CD4-positive, alpha-beta memory T cell (primary cell): ENCODE data around the gene THSD4. TPM values are rescaled to one million over a fixed set of nuclear protein-coding genes. Genes with fewer than 3 reads are reported as not detected.

Source experiments
- CTCF ChIA-PET: fragments of 350-600 bp; sonication (Branson Sonifier 250); formaldehyde crosslinking; loops from one replicate; lab custom pipeline; 2021; ENCODE audit warnings: inconsistent platforms; ENCODE audit not compliant: partially characterized antibody; lab: Charles Lee
- POLR2A ChIA-PET: fragments of 350-600 bp; sonication (Branson Sonifier 250); formaldehyde crosslinking; loops from one replicate; lab custom pipeline; 2021; ENCODE audit not compliant: partially characterized antibody; lab: Charles Lee
- DNase-seq, 5 donors: peaks; one replicate each; pipeline versions ENCODE4 v3.0.0 to v3.0.0-alpha.2; 2020 to 2022; ENCODE audit warnings: mixed read lengths in 1 of 5
- H3K27ac ChIP-seq: one replicate; pipeline ENCODE4 v1.7.0; 2013; ENCODE audit warnings: low read depth, low read length
- H3K27me3 ChIP-seq: 2 replicates; pipeline ENCODE4 v1.7.0; 2013; ENCODE audit warnings: mild to moderate bottlenecking, low read length, moderate library complexity; ENCODE audit not compliant: insufficient read depth
- H3K36me3 ChIP-seq: 2 replicates; pipeline ENCODE4 v1.7.0; 2013; ENCODE audit warnings: mild to moderate bottlenecking, low read length, moderate library complexity; ENCODE audit not compliant: insufficient read depth
- H3K4me1 ChIP-seq: 2 replicates; pipeline ENCODE4 v1.7.0; 2013; ENCODE audit warnings: mild to moderate bottlenecking, low read length, moderate library complexity; ENCODE audit not compliant: insufficient read depth
- H3K4me3 ChIP-seq, 2 donors: one replicate each; pipeline ENCODE4 v1.7.0; 2013; ENCODE audit warnings: low read length in 2 of 2, mild to moderate bottlenecking in 1 of 2
- H3K9me3 ChIP-seq, 2 donors: one replicate each; pipeline ENCODE4 v1.7.0; 2013; ENCODE audit warnings: low read length in 2 of 2, control low read depth in 1 of 2; ENCODE audit not compliant: control insufficient read depth in 1 of 2
- H3K27ac Mint-ChIP-seq, 7 donors: one replicate each; pipeline ENCODE4 v1.8.0; 2020 to 2021; ENCODE audit warnings: mixed read lengths in 7 of 7, mild to moderate bottlenecking in 6 of 7, inconsistent platforms in 3 of 7, moderate library complexity in 3 of 7
- H3K27me3 Mint-ChIP-seq, 2 donors: one replicate each; pipeline ENCODE4 v1.8.0; 2020 to 2021; ENCODE audit warnings: mixed read lengths in 2 of 2
- H3K36me3 Mint-ChIP-seq, 2 donors: one replicate each; pipeline ENCODE4 v1.8.0; 2020 to 2021; ENCODE audit warnings: mixed read lengths in 2 of 2, inconsistent platforms in 1 of 2, mild to moderate bottlenecking in 1 of 2
- H3K4me1 Mint-ChIP-seq, 4 donors: one replicate each; pipeline ENCODE4 v1.8.0; 2020 to 2021; ENCODE audit warnings: mixed read lengths in 4 of 4, mild to moderate bottlenecking in 1 of 4
- H3K4me3 Mint-ChIP-seq, 8 donors: one replicate each; pipeline ENCODE4 v1.8.0; 2020 to 2021; ENCODE audit warnings: mixed read lengths in 8 of 8, mild to moderate bottlenecking in 7 of 8, moderate library complexity in 6 of 8, inconsistent platforms in 3 of 8
- H3K9me3 Mint-ChIP-seq, 8 donors: one replicate each; pipeline ENCODE4 v1.8.0; 2020 to 2021; ENCODE audit warnings: mixed read lengths in 8 of 8, mild to moderate bottlenecking in 5 of 8, inconsistent platforms in 3 of 8, moderate library complexity in 1 of 8
- intact Hi-C: fragments of 100-400 bp; cut with micrococcal nuclease; formaldehyde crosslinking; loops from one replicate; pipeline ENCODE4 v1.15.1; 2023
- polyA plus RNA-seq, 2 donors: library from polyadenylated mRNA; unstranded; fragments of 300-500 nt; fragmentation: Illumina TruSeq; gene quantifications; one replicate each; pipeline ENCODE4 v1.2.3, GENCODE V29; 2021
- total RNA-seq, 2 experiments: library from RNA; stranded (reverse); gene quantifications; one replicate each; pipeline ENCODE4 v1.2.3, GENCODE V29; 2021

Gene THSD4
- total and polyA plus RNA-seq, 4 experiments from 2014 or later, result not detected

- Histone ChIP-seq H3K9me3 (peaks cover 0 to 7% of the 10 kb centered on the region in 2 donors), H3K4me3 (no peak overlapping the region), H3K27me3 (no peaks in the 10 kb centered on the region), H3K4me1 (no peaks in the 10 kb centered on the region), H3K36me3 (no peaks in the 10 kb centered on the region), H3K27ac (no peak overlapping the region)
- Mint-ChIP-seq H3K4me3 (no peak overlapping the region), H3K36me3 (peaks cover 3 to 8% of the 10 kb centered on the region in 2 donors), H3K27ac (no peak overlapping the region), H3K27me3 (no peaks in the 10 kb centered on the region), H3K9me3 (peaks cover 0 to 25% (median 13%) of the 10 kb centered on the region in 8 donors), H3K4me1 (no peaks in the 10 kb centered on the region)
- no peak for DNase-seq
- intact Hi-C loops, result no loop called here
- ChIA-PET POLR2A (no interaction called here), CTCF (no interaction called here)
These were observed 700.0 kb downstream of the THSD4 start for GRCh38 chr15:71815301-71815700.

GRCh38 chr15:71817351-71817750 is 702.1 kb downstream of the THSD4 start:
- H3K36me3 ChIP-seq, result no peaks in the 10 kb centered on the region
- DNase-seq, result no peak
- Mint-ChIP-seq H3K27ac (no peak overlapping the region), H3K9me3 (peaks cover 4 to 42% (median 30%) of the 10 kb centered on the region in 8 donors), H3K4me3 (no peak overlapping the region), H3K27me3 (no peaks in the 10 kb centered on the region), H3K36me3 (peaks cover 10 to 24% of the 10 kb centered on the region in 2 donors), H3K4me1 (no peaks in the 10 kb centered on the region)
- no peak overlapping the region for H3K4me3 ChIP-seq
- no peaks in the 10 kb centered on the region for H3K27me3 ChIP-seq
- intact Hi-C loops, result no loop called here
- no peak overlapping the region for H3K27ac ChIP-seq
- ChIA-PET POLR2A (no interaction called here), CTCF (interaction anchor here (0.6 kb wide), 1 partner anchor 1428 kb away, joined by 3 read pairs; no protein-coding TSS in a partner anchor)
- peaks cover 0 to 13% of the 10 kb centered on the region in 2 donors for H3K9me3 ChIP-seq
- H3K4me1 ChIP-seq, result no peaks in the 10 kb centered on the region

- Histone ChIP-seq H3K9me3 (peaks cover 0 to 13% of the 10 kb centered on the region in 2 donors), H3K4me3 (no peak overlapping the region), H3K4me1 (no peaks in the 10 kb centered on the region), H3K27me3 (no peaks in the 10 kb centered on the region), H3K27ac (no peak overlapping the region), H3K36me3 (no peaks in the 10 kb centered on the region)
- no peak for DNase-seq
- ChIA-PET POLR2A (no interaction called here), CTCF (no interaction called here)
- Mint-ChIP-seq H3K27ac (no peak overlapping the region), H3K4me1 (no peaks in the 10 kb centered on the region), H3K27me3 (no peaks in the 10 kb centered on the region), H3K4me3 (no peak overlapping the region), H3K9me3 (peaks cover 4 to 69% (median 53%) of the 10 kb centered on the region in 8 donors), H3K36me3 (peaks cover 33 to 50% of the 10 kb centered on the region in 2 donors)
- intact Hi-C loops, result no loop called here
These were observed 704.9 kb downstream of the THSD4 start for GRCh38 chr15:71820127-71820526.

- Mint-ChIP-seq H3K36me3 (peaks cover 48 to 65% of the 10 kb centered on the region in 2 donors), H3K9me3 (peaks cover 4 to 72% (median 55%) of the 10 kb centered on the region in 8 donors), H3K27ac (no peak overlapping the region), H3K4me3 (no peak overlapping the region), H3K27me3 (no peaks in the 10 kb centered on the region), H3K4me1 (no peaks in the 10 kb centered on the region)
- no peaks in the 10 kb centered on the region for H3K4me1 ChIP-seq
- H3K9me3 ChIP-seq, result peaks cover 0 to 13% of the 10 kb centered on the region in 2 donors
- H3K36me3 ChIP-seq, result peaks cover 7% of the 10 kb centered on the region
- no peak overlapping the region for H3K27ac ChIP-seq
- DNase-seq, result no peak
- intact Hi-C loops, result no loop called here
- POLR2A ChIA-PET, result no interaction called here
- H3K27me3 ChIP-seq, result no peaks in the 10 kb centered on the region
- H3K4me3 ChIP-seq, result no peak overlapping the region
- CTCF ChIA-PET, result no interaction called here
These were observed 706.4 kb downstream of the THSD4 start for GRCh38 chr15:71821547-71822129.

GRCh38 chr15:71822890-71823630 is 707.8 kb downstream of the THSD4 start:
- Mint-ChIP-seq H3K4me1 (no peaks in the 10 kb centered on the region), H3K36me3 (peaks cover 63 to 76% of the 10 kb centered on the region in 2 donors), H3K4me3 (no peak overlapping the region), H3K27me3 (no peaks in the 10 kb centered on the region), H3K9me3 (peaks cover 8 to 71% (median 56%) of the 10 kb centered on the region in 8 donors), H3K27ac (no peak overlapping the region)
- no peak for DNase-seq
- no peak overlapping the region for H3K27ac ChIP-seq
- intact Hi-C loops, result no loop called here
- H3K36me3 ChIP-seq, result peaks cover 19% of the 10 kb centered on the region
- peaks cover 0 to 13% of the 10 kb centered on the region in 2 donors for H3K9me3 ChIP-seq
- H3K4me3 ChIP-seq, result no peak overlapping the region
- POLR2A ChIA-PET, result no interaction called here
- no peaks in the 10 kb centered on the region for H3K27me3 ChIP-seq
- CTCF ChIA-PET, result no interaction called here
- no peaks in the 10 kb centered on the region for H3K4me1 ChIP-seq

GRCh38 chr15:71823801-71824200 is 708.5 kb downstream of the THSD4 start:
- H3K27me3 ChIP-seq, result no peaks in the 10 kb centered on the region
- intact Hi-C loops, result no loop called here
- CTCF ChIA-PET, result no interaction called here
- H3K36me3 ChIP-seq, result peaks cover 19% of the 10 kb centered on the region
- Mint-ChIP-seq H3K36me3 (peaks cover 70 to 83% of the 10 kb centered on the region in 2 donors), H3K27me3 (no peaks in the 10 kb centered on the region), H3K9me3 (peaks cover 8 to 64% (median 52%) of the 10 kb centered on the region in 8 donors), H3K27ac (peak overlapping the region in 1 of 7 donors; percentile 59), H3K4me3 (no peak overlapping the region), H3K4me1 (no peaks in the 10 kb centered on the region)
- no peak overlapping the region for H3K4me3 ChIP-seq
- H3K9me3 ChIP-seq, result peaks cover 0 to 13% of the 10 kb centered on the region in 2 donors
- H3K27ac ChIP-seq, result no peak overlapping the region
- POLR2A ChIA-PET, result no interaction called here
- no peaks in the 10 kb centered on the region for H3K4me1 ChIP-seq
- no peak for DNase-seq

- DNase-seq, result no peak
- no peaks in the 10 kb centered on the region for H3K4me1 ChIP-seq
- ChIA-PET POLR2A (no interaction called here), CTCF (no interaction called here)
- H3K27ac Mint-ChIP-seq, result no peak overlapping the region
- H3K36me3 ChIP-seq, result peaks cover 22% of the 10 kb centered on the region
- peaks cover 8 to 53% (median 43%) of the 10 kb centered on the region in 8 donors for H3K9me3 Mint-ChIP-seq
- no peak overlapping the region for H3K4me3 ChIP-seq
- peaks cover 0 to 7% of the 10 kb centered on the region in 2 donors for H3K9me3 ChIP-seq
- H3K27me3 Mint-ChIP-seq, result no peaks in the 10 kb centered on the region
- no peak overlapping the region for H3K4me3 Mint-ChIP-seq
- peaks cover 81 to 94% of the 10 kb centered on the region in 2 donors for H3K36me3 Mint-ChIP-seq
- intact Hi-C loops, result no loop called here
- H3K4me1 Mint-ChIP-seq, result no peaks in the 10 kb centered on the region
- H3K27me3 ChIP-seq, result no peaks in the 10 kb centered on the region
- no peak overlapping the region for H3K27ac ChIP-seq
These were observed 709.9 kb downstream of the THSD4 start for GRCh38 chr15:71825021-71825730.
